Parathyroid adenoma (tissue), 2 donors: ENCODE data around the gene ABI3BP.

Experiments used
- H2AFZ ChIP-seq: fragments of 300-600 bp; sonication (generic); one replicate; pipeline ENCODE4 v1.7.0; 2017; ENCODE audit warnings: antibody characterized with exemption, mild to moderate bottlenecking
- H3K27ac ChIP-seq: fragments of 300-600 bp; sonication (generic); one replicate; pipeline ENCODE4 v1.7.0; 2017
- H3K27me3 ChIP-seq: fragments of 300-600 bp; sonication (generic); one replicate; pipeline ENCODE4 v1.7.0; 2017; ENCODE audit warnings: low read length; ENCODE audit not compliant: control insufficient read depth, insufficient read depth
- H3K36me3 ChIP-seq: fragments of 300-600 bp; sonication (generic); one replicate; pipeline ENCODE4 v1.7.0; 2017; ENCODE audit warnings: low read length; ENCODE audit not compliant: control insufficient read depth, insufficient read depth
- H3K4me1 ChIP-seq: fragments of 300-600 bp; sonication (generic); one replicate; pipeline ENCODE4 v1.7.0; 2017; ENCODE audit warnings: control low read depth
- H3K4me2 ChIP-seq: fragments of 300-600 bp; sonication (generic); one replicate; pipeline ENCODE4 v1.7.0; 2017; ENCODE audit warnings: low read length
- H3K4me3 ChIP-seq: fragments of 300-600 bp; sonication (generic); one replicate; pipeline ENCODE4 v1.7.0; 2017; ENCODE audit warnings: low read depth, low read length
- H3K79me2 ChIP-seq: fragments of 300-600 bp; sonication (generic); one replicate; pipeline ENCODE4 v1.7.0; 2017; ENCODE audit warnings: control low read depth
- H3K9ac ChIP-seq: fragments of 300-600 bp; sonication (generic); one replicate; pipeline ENCODE4 v1.7.0; 2017; ENCODE audit warnings: mild to moderate bottlenecking
- H3K9me3 ChIP-seq: fragments of 300-600 bp; sonication (generic); one replicate; pipeline ENCODE4 v1.7.0; 2017; ENCODE audit warnings: low read length; ENCODE audit not compliant: control insufficient read depth
- CTCF ChIP-seq: fragments of 300-600 bp; sonication (generic); IDR thresholded peaks from one replicate; pipeline ENCODE4 v1.7.0; 2017; ENCODE audit warnings: antibody characterized with exemption, mild to moderate bottlenecking
- donor health status: primary hyperparathyroidism.

The ABI3BP gene

GRCh38 chr3:100831629-100832028 is 161.6 kb downstream of the ABI3BP start:
- H3K4me2 ChIP-seq: no peak overlapping the region
- H3K4me3 ChIP-seq: no peak overlapping the region
- H3K9me3 ChIP-seq: no peaks in the 10 kb centered on the region
- H3K27me3 ChIP-seq: no peaks in the 10 kb centered on the region
- H3K79me2 ChIP-seq: no peaks in the 10 kb centered on the region
- no peaks in the 10 kb centered on the region for H3K36me3 ChIP-seq
- no peak overlapping the region for H3K27ac ChIP-seq
- no peak overlapping the region for H3K9ac ChIP-seq
- no peaks in the 10 kb centered on the region for H3K4me1 ChIP-seq
- TF ChIP-seq CTCF: no peak
- H2AFZ ChIP-seq: no peak overlapping the region

- no peak overlapping the region for H3K4me3 ChIP-seq
- H3K9ac ChIP-seq: no peak overlapping the region
- no peak overlapping the region for H3K4me2 ChIP-seq
- H3K27ac ChIP-seq: no peak overlapping the region
- no peaks in the 10 kb centered on the region for H3K79me2 ChIP-seq
- no peak for TF ChIP-seq CTCF
- no peaks in the 10 kb centered on the region for H3K9me3 ChIP-seq
- H3K4me1 ChIP-seq: no peaks in the 10 kb centered on the region
- no peaks in the 10 kb centered on the region for H3K36me3 ChIP-seq
- no peaks in the 10 kb centered on the region for H3K27me3 ChIP-seq
- H2AFZ ChIP-seq: no peak overlapping the region
Measured at GRCh38 chr3:100830931-100831330, 162.3 kb downstream of the ABI3BP start.

GRCh38 chr3:100825574-100825973 is 167.6 kb downstream of the ABI3BP start:
- H2AFZ ChIP-seq: no peak overlapping the region
- H3K36me3 ChIP-seq: no peaks in the 10 kb centered on the region
- no peaks in the 10 kb centered on the region for H3K27me3 ChIP-seq
- H3K9ac ChIP-seq: no peak overlapping the region
- no peaks in the 10 kb centered on the region for H3K9me3 ChIP-seq
- no peak for TF ChIP-seq CTCF
- no peak overlapping the region for H3K4me2 ChIP-seq
- H3K4me1 ChIP-seq: no peaks in the 10 kb centered on the region
- H3K4me3 ChIP-seq: no peak overlapping the region
- no peak overlapping the region for H3K27ac ChIP-seq
- H3K79me2 ChIP-seq: no peaks in the 10 kb centered on the region

GRCh38 chr3:100815583-100815982 is 177.6 kb downstream of the ABI3BP start:
- H3K79me2 ChIP-seq: no peaks in the 10 kb centered on the region
- H3K4me3 ChIP-seq: no peak overlapping the region
- no peaks in the 10 kb centered on the region for H3K27me3 ChIP-seq
- H3K4me2 ChIP-seq: no peak overlapping the region
- no peaks in the 10 kb centered on the region for H3K9me3 ChIP-seq
- H3K27ac ChIP-seq: no peak overlapping the region
- no peak overlapping the region for H2AFZ ChIP-seq
- H3K9ac ChIP-seq: no peak overlapping the region
- no peaks in the 10 kb centered on the region for H3K36me3 ChIP-seq
- no peak for TF ChIP-seq CTCF
- no peaks in the 10 kb centered on the region for H3K4me1 ChIP-seq

GRCh38 chr3:100813828-100814227 is 179.4 kb downstream of the ABI3BP start:
- no peaks in the 10 kb centered on the region for H3K27me3 ChIP-seq
- no peaks in the 10 kb centered on the region for H3K4me1 ChIP-seq

More at GRCh38 chr3:100813828-100814227, 179.4 kb downstream of the ABI3BP start:
- H3K79me2 ChIP-seq: no peaks in the 10 kb centered on the region
- no peaks in the 10 kb centered on the region for H3K36me3 ChIP-seq
- H3K9ac ChIP-seq: no peak overlapping the region
- no peak for TF ChIP-seq CTCF
- no peak overlapping the region for H3K4me3 ChIP-seq
- H3K9me3 ChIP-seq: no peaks in the 10 kb centered on the region
- no peak overlapping the region for H3K27ac ChIP-seq
- H2AFZ ChIP-seq: no peak overlapping the region
- no peak overlapping the region for H3K4me2 ChIP-seq
